Fibroblast of the aortic adventitia (primary cell): ENCODE data around the gene TSPOAP1. TPM values are rescaled to one million over a fixed set of nuclear protein-coding genes. Genes with fewer than 3 reads are reported as not detected.

Experiments used
- DNase-seq: peaks from one replicate; pipeline ENCODE4 v3.0.0-alpha.2; 2010; ENCODE audit warnings: low read depth
- H3K4me3 ChIP-seq: 2 replicates; pipeline ENCODE4 v1.5.1; 2011; ENCODE audit warnings: low read depth, mild to moderate bottlenecking, control low read depth, low read length, moderate library complexity
- CTCF ChIP-seq: IDR thresholded peaks from 2 replicates; pipeline ENCODE4 v1.5.1; 2011; ENCODE audit warnings: mild to moderate bottlenecking, low read length, control low read depth, inconsistent platforms; ENCODE audit not compliant: insufficient read depth
- total RNA-seq: library from RNA; depleted of rRNA; stranded (reverse); fragments of >200 nt; gene quantifications from 2 replicates; pipeline ENCODE4 v1.2.3, GENCODE V29; 2012; ENCODE audit warnings: low replicate concordance

Gene TSPOAP1
- total RNA-seq, 1 donor: 0.18 TPM

DNA sequence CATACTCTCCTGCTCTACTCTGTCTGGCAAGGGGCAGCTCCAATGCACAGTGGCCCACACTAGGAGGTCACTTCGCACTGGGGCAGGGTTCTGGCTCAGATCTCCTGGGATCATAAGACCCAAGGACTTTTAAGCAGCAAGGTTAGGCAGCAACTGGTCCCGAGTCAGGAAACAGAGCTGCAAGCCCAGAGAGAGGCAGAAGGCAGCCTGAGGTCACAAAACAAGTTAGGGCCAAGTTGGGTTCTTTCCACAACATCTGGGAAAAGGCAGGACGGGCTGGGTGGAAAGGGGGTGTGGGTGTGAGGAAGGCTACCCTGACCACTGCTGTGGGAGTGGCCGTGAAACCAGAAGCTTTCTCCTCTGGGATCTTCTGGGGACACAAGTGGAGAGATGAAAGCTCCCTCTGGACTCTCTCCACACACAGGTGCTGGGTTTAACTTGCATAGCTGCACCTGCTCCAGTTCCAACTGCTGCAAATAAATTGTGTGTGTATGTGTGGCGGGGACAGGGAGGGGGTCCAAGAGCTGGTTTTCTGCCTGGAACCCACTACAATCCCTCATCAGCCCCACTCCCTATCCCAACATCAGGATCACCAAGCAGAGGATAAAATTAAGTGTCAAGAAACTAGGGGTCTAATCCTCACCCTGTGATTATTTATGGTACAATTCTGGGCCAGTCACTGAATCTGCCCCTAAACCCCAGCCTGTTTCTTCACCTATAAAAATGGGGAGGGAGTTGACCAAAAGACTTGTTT is 8.0 kb upstream of the TSPOAP1 start:
- TF ChIP-seq CTCF: no peak
- H3K4me3 ChIP-seq: no peak overlapping the region
- DNase-seq: peak; percentile 43

DNA sequence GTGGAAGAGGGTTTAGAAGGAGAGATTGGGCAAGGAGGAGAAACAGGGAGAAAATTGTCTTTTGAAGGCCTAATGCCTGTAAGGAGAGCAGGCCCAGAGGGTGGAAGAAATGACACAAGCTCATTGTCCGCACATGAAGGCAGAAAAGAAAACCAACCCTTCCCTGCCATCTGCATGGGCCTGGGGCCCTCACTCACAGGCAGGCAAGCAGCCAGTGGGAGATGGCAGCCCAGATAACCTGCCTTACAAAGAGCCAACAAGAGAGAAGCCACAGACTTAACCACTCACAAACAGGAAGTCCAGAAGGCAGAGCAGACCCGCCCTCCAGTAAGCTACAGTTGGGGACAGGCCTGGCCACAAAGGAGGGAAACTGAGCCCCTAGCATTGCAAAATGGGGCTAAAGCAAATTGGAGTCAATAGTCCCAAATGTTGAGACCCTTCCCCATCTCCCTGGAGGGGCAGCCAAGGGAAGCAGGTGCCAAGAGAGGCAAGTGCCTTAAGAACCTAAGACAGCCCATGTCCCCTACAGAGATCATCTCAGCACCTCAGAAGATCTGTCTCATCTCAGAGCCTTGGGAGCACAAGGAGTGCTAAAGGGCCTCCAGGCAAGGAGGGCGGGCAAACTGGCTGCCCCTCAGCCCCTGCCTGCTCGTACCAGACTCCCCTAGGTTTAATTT is 7.3 kb upstream of the TSPOAP1 start:
- H3K4me3 ChIP-seq: no peak overlapping the region
- no peak for TF ChIP-seq CTCF
- DNase-seq: no peak

- TF ChIP-seq CTCF: no peak
- no peak for DNase-seq
- H3K4me3 ChIP-seq: no peak overlapping the region
Observed at GRCh38 chr17:58335061-58335731, 6.6 kb upstream of the TSPOAP1 start.

GRCh38 chr17:58334661-58335060 is 6.1 kb upstream of the TSPOAP1 start:
- no peak for TF ChIP-seq CTCF
- H3K4me3 ChIP-seq: no peak overlapping the region
- no peak for DNase-seq

DNA sequence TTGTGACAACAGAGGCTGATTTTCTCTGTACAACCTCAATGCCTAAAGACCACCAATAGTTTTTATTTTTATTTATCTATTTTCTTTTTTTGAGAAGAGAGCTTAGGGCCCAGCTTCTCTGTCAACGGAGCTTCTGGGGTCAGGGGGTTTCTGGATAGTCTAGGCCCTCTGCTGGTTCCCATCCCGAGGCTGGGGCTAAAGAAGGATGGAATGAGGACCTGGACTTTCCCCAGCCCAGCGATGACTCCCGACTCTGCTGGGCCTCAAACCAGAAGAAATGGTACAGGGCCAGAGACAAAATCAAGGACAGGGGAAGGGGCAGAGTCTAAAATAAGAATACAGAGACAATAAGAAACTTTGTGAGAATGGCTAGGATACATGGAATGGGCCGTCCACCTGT is 5.7 kb upstream of the TSPOAP1 start:
- DNase-seq: no peak
- no peak overlapping the region for H3K4me3 ChIP-seq
- TF ChIP-seq CTCF: no peak

DNA sequence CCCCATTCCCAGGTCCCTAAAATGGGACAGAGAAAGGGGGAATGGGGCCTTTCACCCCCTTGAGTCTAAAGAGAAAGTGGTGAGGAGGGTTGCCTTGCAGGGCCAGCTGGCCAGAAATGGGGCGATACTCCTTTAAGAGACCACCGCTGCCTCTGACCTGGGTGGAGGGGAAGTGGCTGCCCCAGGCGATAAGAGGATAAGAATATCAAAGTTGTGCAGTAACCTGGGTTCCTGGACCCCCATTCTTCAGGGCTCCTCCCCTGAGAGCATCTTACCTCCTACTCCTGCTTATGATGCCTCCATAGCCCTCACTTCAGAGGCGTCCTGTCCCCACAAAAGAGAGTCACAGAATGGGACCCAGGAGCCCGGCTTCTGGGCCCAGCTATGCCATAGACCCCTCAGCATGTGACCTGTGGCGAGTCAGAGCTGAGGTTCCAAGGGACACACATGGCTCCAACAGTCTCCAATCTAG is 5.2 kb upstream of the TSPOAP1 start:
- H3K4me3 ChIP-seq: no peak overlapping the region
- TF ChIP-seq CTCF: no peak
- no peak for DNase-seq
